ENCODE results near the gene PRDM5.
A peak's percentile ranks its signal among the peaks of the same experiment; 100 is the strongest.

PRDM5 gene

DNA sequence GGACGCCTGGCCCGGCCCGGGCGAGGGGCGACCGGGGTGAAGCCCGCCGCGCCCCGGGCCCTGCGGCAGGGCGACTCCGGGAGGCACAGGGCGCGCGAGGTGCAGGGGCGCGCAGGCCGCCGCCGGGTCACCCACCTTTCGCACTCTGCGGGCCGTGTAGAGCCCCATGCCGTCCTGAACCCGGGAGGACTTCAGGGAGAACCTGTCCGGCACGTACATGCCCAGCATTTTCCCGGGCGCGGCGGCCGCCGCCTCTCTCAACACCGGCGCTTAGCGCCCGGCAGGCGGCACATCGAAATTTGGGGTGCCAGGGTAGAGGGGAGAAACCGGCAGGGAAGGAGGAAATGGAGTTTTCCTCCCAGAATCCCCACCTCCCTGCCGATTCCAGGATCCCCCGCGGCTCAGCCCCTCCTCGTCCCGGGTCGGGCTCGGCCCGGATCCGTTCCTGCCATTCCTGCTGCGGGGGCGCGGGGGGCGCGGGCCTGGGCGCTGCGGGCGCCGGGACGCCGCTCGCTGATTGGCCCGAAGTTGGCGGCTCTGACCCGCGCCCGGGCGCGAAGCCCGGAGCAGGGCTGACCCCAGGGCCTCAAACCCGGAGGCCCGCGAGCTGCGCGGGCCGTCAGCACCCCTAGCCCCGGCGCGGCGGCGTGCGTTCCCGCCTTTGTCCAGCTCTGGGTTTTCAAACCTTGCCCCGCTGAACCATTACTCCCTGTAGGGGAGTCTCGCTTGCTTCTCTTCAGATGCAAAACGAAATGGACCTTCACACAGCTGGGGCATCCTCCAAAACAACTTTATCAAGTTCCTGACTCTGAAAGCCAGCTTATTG is at the start of gene PRDM5:
PRDM5 (minus strand) TSS at position 346 of the 826 bp plus-strand sequence; CDS start at position 228, 118 bp downstream.
- DNase-seq, result peak; percentile 69
- Mint-ChIP-seq H3K27me3 (peaks cover 40% of the 10 kb centered on the region), H3K4me3 (peak within 1 kb of the TSS; percentile 81), H3K9me3 (no peaks in the 10 kb centered on the region), H3K36me3 (ENCODE audit: low read depth) (no peaks in the 10 kb centered on the region), H3K27ac (peak within 1 kb of the TSS; percentile 74), H3K4me1 (ENCODE audit: low read depth) (peaks cover 21% of the 10 kb centered on the region)

- Mint-ChIP-seq H3K27me3 (peaks cover 3% of the 10 kb centered on the region), H3K4me3 (no peak overlapping the region), H3K4me1 (ENCODE audit: low read depth) (no peaks in the 10 kb centered on the region), H3K27ac (no peak overlapping the region), H3K36me3 (ENCODE audit: low read depth) (no peaks in the 10 kb centered on the region), H3K9me3 (no peaks in the 10 kb centered on the region)
- no peak for DNase-seq
Observed at GRCh38 chr4:120971884-120972283, 49.4 kb upstream of the PRDM5 start.

DNA sequence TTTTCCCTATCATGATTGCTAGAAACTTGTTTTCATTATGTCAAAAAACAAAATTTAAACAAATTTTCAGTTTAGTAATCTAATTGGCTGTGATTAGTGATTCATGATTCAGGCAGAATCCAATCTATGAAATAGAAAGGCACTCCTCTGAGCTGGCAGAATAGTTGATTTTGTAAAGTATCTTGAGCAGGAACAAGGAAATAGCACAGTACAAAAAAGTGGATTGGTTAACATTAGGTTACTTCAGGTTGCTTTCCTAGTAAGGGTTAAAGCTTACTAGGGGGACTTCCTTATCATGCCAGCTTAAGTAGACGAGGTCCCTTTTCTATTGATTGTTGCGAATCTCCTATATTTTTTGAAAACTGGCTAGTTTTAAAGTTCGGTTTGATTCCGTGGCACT is 43.4 kb upstream of the PRDM5 start:
- DNase-seq, result no peak
- H3K9me3 Mint-ChIP-seq, result no peaks in the 10 kb centered on the region
- no peaks in the 10 kb centered on the region for H3K4me1 Mint-ChIP-seq (ENCODE audit: low read depth)
- peaks cover 3% of the 10 kb centered on the region for H3K27me3 Mint-ChIP-seq
- no peak overlapping the region for H3K4me3 Mint-ChIP-seq
- H3K36me3 Mint-ChIP-seq (ENCODE audit: low read depth), result no peaks in the 10 kb centered on the region
- no peak overlapping the region for H3K27ac Mint-ChIP-seq

DNA sequence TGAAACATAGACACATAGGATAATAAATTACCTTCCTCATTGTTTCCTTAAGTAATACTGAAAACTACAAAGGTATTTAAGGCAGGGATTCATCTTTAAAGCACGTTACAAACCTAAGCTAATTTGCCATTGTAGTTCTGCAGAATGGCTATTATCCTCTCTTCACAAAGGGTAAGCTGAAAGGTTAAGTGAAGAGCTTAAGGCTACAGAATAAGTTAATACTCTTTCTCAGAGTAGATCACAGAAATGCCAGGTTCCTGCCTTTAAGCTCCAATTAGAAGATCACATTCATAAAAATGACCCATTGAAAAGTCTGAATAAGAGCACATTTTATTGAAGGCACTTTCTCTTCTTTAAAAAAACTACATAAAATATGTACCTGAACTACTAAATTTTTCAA is 42.1 kb upstream of the PRDM5 start:
- no peaks in the 10 kb centered on the region for H3K4me1 Mint-ChIP-seq (ENCODE audit: low read depth)
- no peak overlapping the region for H3K4me3 Mint-ChIP-seq
- H3K36me3 Mint-ChIP-seq (ENCODE audit: low read depth), result no peaks in the 10 kb centered on the region
- peaks cover 3% of the 10 kb centered on the region for H3K27me3 Mint-ChIP-seq
- H3K27ac Mint-ChIP-seq, result no peak overlapping the region
- no peaks in the 10 kb centered on the region for H3K9me3 Mint-ChIP-seq
- DNase-seq, result no peak

DNA sequence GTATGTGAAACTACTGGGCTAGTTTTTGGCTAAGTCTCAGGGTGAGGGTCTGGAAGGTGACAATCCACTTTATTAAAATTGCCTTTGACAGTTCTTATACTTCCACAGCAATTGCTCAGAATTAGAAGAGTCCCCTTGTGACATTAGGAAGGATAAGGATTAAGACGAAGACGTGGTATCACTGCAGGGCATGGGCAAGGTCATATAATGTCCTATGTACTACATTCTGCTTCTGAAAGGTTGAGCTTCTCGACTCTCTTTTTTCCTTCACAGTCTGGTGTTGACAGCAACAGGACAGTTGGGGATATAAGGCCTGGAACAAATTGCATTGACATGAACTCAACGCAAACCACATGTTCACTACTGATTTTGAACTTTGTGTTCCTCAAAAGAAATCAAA is 40.9 kb upstream of the PRDM5 start:
- H3K27ac Mint-ChIP-seq, result no peak overlapping the region
- no peaks in the 10 kb centered on the region for H3K27me3 Mint-ChIP-seq
- H3K36me3 Mint-ChIP-seq (ENCODE audit: low read depth), result no peaks in the 10 kb centered on the region
- H3K4me1 Mint-ChIP-seq (ENCODE audit: low read depth), result no peaks in the 10 kb centered on the region
- no peaks in the 10 kb centered on the region for H3K9me3 Mint-ChIP-seq
- no peak overlapping the region for H3K4me3 Mint-ChIP-seq
- no peak for DNase-seq

DNA sequence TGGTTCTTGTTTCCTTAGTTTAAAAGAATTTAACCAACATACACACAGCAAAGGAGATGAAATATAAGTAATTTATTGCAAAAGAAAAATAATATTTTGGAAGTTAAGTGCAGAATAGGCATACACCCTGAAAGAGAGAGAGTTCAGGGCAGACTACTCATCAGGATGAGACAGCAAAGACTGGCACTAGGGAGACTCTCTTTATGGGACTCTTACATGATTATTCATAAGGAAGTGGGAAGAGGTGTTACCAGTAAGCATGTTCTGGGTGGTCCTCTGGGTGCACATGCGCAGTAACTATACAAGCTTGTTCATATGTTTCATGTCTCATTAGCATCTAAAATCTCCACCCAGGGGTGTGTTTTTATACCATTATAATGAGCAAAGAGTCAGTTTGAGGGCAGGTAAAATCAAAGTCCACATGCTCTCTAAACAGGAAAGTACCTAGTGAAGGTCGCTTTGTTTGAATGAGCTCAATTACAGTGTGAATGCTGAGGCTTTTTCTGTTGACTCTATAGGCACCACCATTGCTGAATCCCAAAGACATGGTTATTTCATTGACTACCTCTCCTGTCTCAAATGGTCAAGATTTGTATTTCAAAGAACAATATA is 38.2 kb upstream of the PRDM5 start:
- no peaks in the 10 kb centered on the region for H3K36me3 Mint-ChIP-seq (ENCODE audit: low read depth)
- H3K4me3 Mint-ChIP-seq, result no peak overlapping the region
- no peaks in the 10 kb centered on the region for H3K9me3 Mint-ChIP-seq
- no peaks in the 10 kb centered on the region for H3K4me1 Mint-ChIP-seq (ENCODE audit: low read depth)
- no peak overlapping the region for H3K27ac Mint-ChIP-seq
- no peaks in the 10 kb centered on the region for H3K27me3 Mint-ChIP-seq
- no peak for DNase-seq

DNA sequence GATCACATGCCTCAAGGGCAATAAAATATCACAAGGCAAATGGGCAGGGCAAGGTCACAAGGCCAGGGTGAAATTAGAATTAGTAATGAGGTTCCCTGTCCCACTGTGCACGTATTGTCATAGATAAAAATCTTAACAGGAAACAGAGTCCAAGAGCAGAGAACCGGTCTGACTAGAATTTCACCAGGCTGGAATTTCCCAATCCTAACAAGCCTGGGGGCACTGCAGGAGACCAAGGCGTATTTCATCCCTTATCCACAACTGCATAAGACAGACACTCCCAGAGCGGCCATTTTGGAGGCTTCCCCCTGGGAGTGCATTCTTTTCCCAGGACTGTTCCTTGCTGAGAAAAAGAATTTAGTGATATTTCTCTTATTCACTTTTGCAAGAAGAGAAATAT is 25.9 kb upstream of the PRDM5 start:
- Mint-ChIP-seq H3K27ac (no peak overlapping the region), H3K27me3 (no peaks in the 10 kb centered on the region), H3K4me3 (no peak overlapping the region), H3K9me3 (peaks cover 36% of the 10 kb centered on the region), H3K36me3 (ENCODE audit: low read depth) (no peaks in the 10 kb centered on the region), H3K4me1 (ENCODE audit: low read depth) (no peaks in the 10 kb centered on the region)
- DNase-seq, result no peak

- Mint-ChIP-seq H3K27me3 (no peaks in the 10 kb centered on the region), H3K4me3 (no peak overlapping the region), H3K36me3 (ENCODE audit: low read depth) (no peaks in the 10 kb centered on the region), H3K4me1 (ENCODE audit: low read depth) (no peaks in the 10 kb centered on the region), H3K9me3 (peaks cover 25% of the 10 kb centered on the region), H3K27ac (no peak overlapping the region)
- no peak for DNase-seq
Observed at GRCh38 chr4:120942776-120943175, 20.2 kb upstream of the PRDM5 start.

DNA sequence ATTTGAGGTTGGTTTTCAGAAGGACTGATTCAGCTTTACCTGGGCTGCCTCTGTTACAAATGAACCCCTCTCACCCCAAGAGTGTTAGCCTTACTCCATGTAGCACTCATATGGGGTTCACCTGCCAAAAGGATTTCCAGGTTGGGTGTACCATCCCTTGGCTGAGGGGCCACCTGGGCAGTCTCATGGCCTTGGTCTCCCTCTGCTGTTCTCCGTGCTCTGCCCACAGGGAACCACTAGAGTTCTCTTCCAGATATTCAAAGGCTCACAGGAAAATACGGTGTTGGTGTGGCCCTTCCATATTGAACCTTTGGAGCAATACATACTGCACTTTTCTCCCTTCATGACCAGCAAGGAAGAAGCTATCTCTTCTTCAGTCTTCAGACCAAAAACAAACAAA is 18.0 kb upstream of the PRDM5 start:
- no peak for DNase-seq
- Mint-ChIP-seq H3K4me1 (ENCODE audit: low read depth) (no peaks in the 10 kb centered on the region), H3K4me3 (no peak overlapping the region), H3K27me3 (peaks cover 6% of the 10 kb centered on the region), H3K27ac (no peak overlapping the region), H3K9me3 (peaks cover 10% of the 10 kb centered on the region), H3K36me3 (ENCODE audit: low read depth) (no peaks in the 10 kb centered on the region)

DNA sequence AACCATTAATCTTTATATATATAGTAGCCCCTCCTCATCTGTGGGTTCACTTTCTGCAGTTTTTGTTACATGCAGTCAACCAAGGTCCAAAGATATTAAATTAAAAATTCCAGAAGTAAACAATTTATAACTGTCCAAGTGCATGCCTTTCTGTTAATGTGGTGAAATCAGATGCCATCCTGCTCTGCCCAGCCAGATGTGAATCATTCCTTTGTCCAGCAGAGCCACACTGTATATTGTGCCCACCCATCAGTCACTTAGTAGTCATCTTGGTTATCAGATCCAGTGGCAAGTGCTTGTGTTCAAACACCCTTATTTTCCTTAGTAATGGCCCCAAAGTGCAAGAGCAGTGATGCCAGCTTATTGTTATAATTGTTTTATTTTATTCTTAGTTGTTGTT is 17.2 kb upstream of the PRDM5 start:
- H3K27me3 Mint-ChIP-seq, result peaks cover 11% of the 10 kb centered on the region
- H3K27ac Mint-ChIP-seq, result no peak overlapping the region
- H3K36me3 Mint-ChIP-seq (ENCODE audit: low read depth), result no peaks in the 10 kb centered on the region
- no peak for DNase-seq
- H3K9me3 Mint-ChIP-seq, result peaks cover 4% of the 10 kb centered on the region
- H3K4me1 Mint-ChIP-seq (ENCODE audit: low read depth), result no peaks in the 10 kb centered on the region
- no peak overlapping the region for H3K4me3 Mint-ChIP-seq

- Mint-ChIP-seq H3K36me3 (ENCODE audit: low read depth) (no peaks in the 10 kb centered on the region), H3K9me3 (no peaks in the 10 kb centered on the region), H3K4me3 (no peak overlapping the region), H3K27ac (no peak overlapping the region), H3K4me1 (ENCODE audit: low read depth) (no peaks in the 10 kb centered on the region), H3K27me3 (peaks cover 26% of the 10 kb centered on the region)
- no peak for DNase-seq
Observed at GRCh38 chr4:120929847-120930246, 7.3 kb upstream of the PRDM5 start.

- Mint-ChIP-seq H3K27ac (no peak overlapping the region), H3K4me3 (no peak overlapping the region), H3K9me3 (no peaks in the 10 kb centered on the region), H3K36me3 (ENCODE audit: low read depth) (no peaks in the 10 kb centered on the region), H3K27me3 (peaks cover 32% of the 10 kb centered on the region), H3K4me1 (ENCODE audit: low read depth) (peaks cover 3% of the 10 kb centered on the region)
- DNase-seq, result no peak
Observed at GRCh38 chr4:120927801-120928409, 5.4 kb upstream of the PRDM5 start.

DNA sequence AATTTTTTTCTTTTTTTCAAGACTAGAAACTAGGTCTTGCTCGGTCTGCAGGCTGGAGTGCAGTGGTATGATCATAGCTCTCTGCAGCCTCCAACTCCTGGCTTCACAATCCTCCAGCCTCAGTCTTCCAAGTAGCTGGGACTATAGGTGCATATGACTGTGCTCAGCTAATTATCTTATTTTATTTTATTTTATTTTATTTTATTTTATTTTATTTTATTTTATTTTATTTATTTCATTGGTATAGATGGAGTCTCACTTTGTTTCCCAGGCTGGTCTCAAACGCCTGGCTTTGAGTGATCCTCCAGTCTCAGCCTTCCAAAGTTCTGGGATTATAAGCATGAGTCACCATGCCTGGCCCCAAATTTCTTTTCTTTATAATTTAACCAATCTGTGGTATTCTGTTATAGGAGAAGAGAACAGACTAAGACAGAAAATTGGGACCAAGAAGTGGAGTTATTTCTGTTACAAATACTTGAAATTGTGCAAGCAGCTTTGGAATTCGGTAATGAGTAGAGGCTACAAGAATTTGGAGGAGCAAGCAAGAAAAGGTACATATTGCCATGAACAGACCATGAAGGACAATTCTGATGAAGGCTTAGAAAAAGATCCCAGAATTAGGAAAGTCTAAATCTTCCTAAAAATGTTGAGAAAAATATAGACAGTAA is 4.0 kb upstream of the PRDM5 start:
- Mint-ChIP-seq H3K4me1 (ENCODE audit: low read depth) (peaks cover 9% of the 10 kb centered on the region), H3K9me3 (no peaks in the 10 kb centered on the region)

DNA sequence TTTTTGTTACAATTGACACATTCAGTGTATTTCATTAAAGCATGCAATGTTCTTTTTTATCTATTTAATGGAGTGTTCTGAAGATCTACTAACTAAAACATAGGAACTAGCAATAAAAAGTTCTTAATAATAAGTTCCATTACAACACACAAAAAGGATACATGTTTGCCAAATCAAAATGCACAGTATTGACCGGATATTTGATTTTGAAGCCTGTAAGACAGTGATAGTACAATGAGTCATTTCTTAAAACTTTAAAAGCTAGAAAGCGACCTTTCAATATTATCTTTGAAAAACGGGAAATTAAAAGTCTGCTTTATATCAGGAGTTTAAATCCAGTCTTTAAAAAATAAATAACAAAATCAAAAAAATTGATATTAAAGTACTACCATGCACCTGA is 2.4 kb upstream of the PRDM5 start:
- H3K4me1 Mint-ChIP-seq (ENCODE audit: low read depth), result peaks cover 12% of the 10 kb centered on the region
- no peak overlapping the region for H3K4me3 Mint-ChIP-seq
- no peaks in the 10 kb centered on the region for H3K36me3 Mint-ChIP-seq (ENCODE audit: low read depth)
- H3K27me3 Mint-ChIP-seq, result peaks cover 43% of the 10 kb centered on the region
- no peaks in the 10 kb centered on the region for H3K9me3 Mint-ChIP-seq
- DNase-seq, result no peak
- no peak overlapping the region for H3K27ac Mint-ChIP-seq

More for the DNA sequence above, 4.0 kb upstream of the PRDM5 start:
- H3K27ac Mint-ChIP-seq, result no peak overlapping the region
- no peak overlapping the region for H3K4me3 Mint-ChIP-seq
- no peaks in the 10 kb centered on the region for H3K36me3 Mint-ChIP-seq (ENCODE audit: low read depth)
- DNase-seq, result no peak
- peaks cover 34% of the 10 kb centered on the region for H3K27me3 Mint-ChIP-seq

DNA sequence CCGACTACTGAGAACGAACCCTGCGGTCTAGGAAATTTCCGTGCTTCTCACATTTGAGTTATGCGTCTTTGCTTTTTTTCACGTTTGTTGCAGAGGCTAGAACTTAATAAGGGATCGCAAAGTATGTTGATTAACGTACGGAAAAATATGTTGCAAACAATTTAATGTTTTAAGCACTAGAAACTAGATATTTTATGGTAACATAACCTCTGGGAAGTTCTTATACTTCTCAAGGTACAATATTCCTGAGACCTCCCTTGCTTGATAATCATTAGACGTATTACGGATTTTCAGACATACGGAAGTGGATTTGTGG is 639 bp upstream of the PRDM5 start:
- Mint-ChIP-seq H3K27me3 (peaks cover 38% of the 10 kb centered on the region), H3K9me3 (no peaks in the 10 kb centered on the region), H3K27ac (peak overlapping the region; percentile 66), H3K4me1 (ENCODE audit: low read depth) (peaks cover 21% of the 10 kb centered on the region), H3K36me3 (ENCODE audit: low read depth) (no peaks in the 10 kb centered on the region), H3K4me3 (peak overlapping the region; percentile 74)
- DNase-seq, result no peak

Measured in activated T-cell treated with anti-CD3 and anti-CD28 coated beads, Interleukin-2, amount 50 U/mL, for 24 hours (primary cell).